Measurements from ENCODE around the gene GATA5.

Gene GATA5

DNA sequence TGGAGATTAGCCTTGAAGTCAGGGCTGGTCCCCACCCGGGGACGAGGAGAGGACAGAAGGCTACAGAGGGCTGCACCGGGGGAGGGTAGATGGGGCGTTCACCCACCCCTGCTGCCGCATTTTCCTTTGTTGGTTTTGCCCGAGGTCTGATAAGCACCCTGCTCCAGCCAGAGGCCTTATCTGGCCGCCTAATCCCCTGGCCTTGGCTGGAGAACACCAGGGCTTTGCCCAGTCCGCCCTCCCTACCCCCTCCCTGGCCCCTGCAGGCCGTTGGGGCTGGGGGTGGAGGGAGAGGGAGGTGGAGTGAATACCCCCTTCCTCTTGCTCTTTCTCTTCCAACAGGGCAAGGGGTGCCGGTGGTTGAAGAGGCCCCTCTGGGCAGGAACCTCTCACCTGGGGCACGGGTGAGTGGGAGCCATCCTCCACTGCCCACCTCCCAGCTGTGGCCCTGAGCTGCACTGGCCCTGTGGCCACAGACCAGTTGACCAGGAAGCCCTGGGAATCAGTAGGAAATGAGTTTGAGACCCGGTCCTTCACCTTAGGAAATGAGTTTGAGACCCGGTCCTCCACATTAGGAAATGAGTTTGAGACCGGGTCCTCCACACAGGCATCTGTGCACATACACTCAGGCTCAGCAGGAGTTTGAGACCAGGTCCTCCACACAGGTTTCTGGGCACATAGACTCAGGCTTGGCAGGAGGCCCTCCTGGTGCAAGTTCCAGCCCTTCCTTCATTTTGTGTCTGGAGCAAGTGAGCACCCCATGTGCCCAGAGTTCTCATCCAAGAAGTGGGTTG lies 12.0 kb upstream of the GATA5 start:
- no peaks in the 10 kb centered on the region for H3K9me3 ChIP-seq (ENCODE audit: control insufficient read depth, insufficient read depth, low read length)
- peaks cover 3% of the 10 kb centered on the region for H3K4me1 ChIP-seq (ENCODE audit: insufficient read depth, low read length)
- H3K36me3 ChIP-seq (ENCODE audit: insufficient read depth, low read length) = no peaks in the 10 kb centered on the region
- no peak overlapping the region for H3K9ac ChIP-seq (ENCODE audit: low read depth, low read length)

DNA sequence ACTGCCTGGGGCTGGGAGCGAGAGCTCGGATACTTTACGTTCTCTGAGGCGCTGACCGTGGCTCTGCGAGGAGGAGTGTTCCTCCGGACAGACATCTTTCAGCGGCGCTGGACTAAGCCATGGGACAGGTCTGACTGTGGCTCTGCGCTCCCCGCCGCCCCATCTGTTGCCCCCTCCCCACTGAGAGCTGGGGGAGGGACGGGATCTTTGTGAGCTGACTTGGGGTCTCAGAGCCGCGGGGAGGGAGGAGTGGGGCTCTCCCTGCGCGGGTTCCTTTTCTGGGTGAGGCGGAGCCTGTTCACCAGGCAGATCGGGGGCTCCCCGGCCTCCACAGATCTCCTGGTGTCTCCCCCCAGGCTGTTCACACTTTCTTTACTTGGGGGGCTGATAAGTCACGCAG lies 11.3 kb upstream of the GATA5 start:
- H3K36me3 ChIP-seq (ENCODE audit: insufficient read depth, low read length) = no peaks in the 10 kb centered on the region
- H3K9ac ChIP-seq (ENCODE audit: low read depth, low read length) = no peak overlapping the region
- no peaks in the 10 kb centered on the region for H3K9me3 ChIP-seq (ENCODE audit: control insufficient read depth, insufficient read depth, low read length)
- H3K4me1 ChIP-seq (ENCODE audit: insufficient read depth, low read length) = peaks cover 4% of the 10 kb centered on the region

DNA sequence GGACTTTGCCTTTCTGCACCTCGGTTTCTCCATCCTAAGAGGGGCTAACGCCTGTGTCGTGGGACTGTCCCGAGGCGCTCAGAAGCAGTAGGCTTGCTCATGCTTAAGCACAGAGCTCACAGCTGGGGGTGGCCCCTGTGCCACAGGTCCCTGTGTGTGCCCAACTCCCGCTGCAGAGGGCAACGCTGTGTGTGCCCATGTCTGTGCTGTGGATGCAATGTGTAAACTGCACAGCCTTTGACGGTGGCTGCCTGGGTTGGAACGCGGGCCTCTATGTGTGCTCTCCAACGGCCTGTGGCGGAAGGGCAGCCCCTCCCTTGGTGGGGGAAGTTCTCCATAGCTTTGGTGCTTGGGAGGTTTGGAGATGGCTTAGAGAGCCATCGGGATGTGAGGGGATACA lies 10.7 kb upstream of the GATA5 start:
- Histone ChIP-seq H3K9me3 (ENCODE audit: control insufficient read depth, insufficient read depth, low read length) (no peaks in the 10 kb centered on the region), H3K9ac (ENCODE audit: low read depth, low read length) (no peak overlapping the region), H3K4me1 (ENCODE audit: insufficient read depth, low read length) (peaks cover 6% of the 10 kb centered on the region), H3K36me3 (ENCODE audit: insufficient read depth, low read length) (no peaks in the 10 kb centered on the region)

DNA sequence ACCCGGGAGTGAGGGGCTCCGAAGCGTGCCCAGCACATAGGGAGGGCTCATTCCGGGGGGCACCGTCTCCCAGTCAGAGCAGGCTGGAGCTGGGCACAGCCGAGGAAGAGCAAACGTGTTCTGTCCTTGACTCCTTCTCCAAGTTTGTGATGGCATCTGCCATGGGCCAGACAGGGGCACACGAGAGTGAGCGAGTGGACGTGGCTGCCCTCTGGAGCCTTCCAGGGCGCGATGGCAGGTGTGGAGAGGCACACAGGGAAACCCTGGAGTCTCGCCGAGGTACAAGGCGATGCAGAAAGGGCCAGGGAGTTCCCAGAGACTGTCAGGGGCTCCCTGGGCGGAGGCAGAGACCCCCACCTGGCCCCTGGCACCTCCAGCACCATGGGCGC lies 9.9 kb upstream of the GATA5 start:
- no peak overlapping the region for H3K9ac ChIP-seq (ENCODE audit: low read depth, low read length)
- no peaks in the 10 kb centered on the region for H3K36me3 ChIP-seq (ENCODE audit: insufficient read depth, low read length)
- H3K9me3 ChIP-seq (ENCODE audit: control insufficient read depth, insufficient read depth, low read length) = no peaks in the 10 kb centered on the region
- H3K4me1 ChIP-seq (ENCODE audit: insufficient read depth, low read length) = peaks cover 6% of the 10 kb centered on the region

DNA sequence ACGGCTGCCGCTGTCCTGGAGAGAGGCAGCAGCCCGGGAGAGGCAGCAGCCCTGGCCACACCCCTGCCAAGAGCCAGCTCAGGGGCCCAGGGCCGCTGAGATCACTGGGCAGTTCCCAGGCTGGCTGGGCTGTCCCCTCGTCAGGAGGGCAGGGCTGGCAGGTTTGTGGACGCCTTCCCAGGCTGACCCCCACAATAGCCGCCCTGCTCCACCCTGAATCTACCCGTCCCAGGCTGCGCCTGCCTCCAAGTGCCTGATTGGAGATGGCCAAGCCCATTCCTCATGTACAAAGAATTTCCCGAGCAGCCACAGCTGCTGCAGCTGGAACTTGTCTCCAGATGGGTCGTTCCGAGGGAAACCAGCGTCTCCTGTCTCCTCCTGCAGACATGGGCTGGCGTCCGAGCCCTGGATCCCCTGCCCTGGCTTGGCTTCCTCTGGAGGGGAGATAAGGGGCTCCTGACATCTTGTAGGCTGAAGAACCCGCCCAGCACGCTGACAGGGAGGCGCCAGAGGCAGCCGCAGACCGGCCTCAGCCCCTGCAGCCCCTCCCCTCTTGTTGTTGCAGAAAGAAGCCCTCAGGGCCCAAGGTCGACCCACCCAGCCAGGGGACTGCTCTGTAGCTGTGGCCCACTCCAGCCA lies 9.4 kb upstream of the GATA5 start:
- H3K9ac ChIP-seq (ENCODE audit: low read depth, low read length) = no peak overlapping the region

DNA sequence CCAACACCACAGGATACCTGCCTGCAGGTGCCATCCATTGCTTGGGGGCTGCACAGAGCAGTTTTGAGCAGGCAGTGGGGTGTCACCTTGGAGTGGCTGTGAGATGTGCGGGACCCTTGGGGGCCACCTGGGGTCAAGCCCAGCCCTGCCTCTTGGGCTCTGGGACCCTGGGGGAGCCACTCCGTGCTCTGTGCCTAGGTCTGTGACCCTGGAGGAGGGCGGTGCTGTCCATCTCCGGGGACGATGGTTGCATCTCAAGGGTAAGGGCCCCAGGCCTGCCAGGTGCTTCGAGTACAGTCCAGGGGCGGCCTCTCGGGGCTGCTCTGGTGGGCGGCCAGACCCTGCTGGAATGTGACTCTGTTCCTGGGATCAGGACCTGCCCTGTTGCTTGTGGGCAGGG lies 8.7 kb upstream of the GATA5 start:
- H3K9me3 ChIP-seq (ENCODE audit: control insufficient read depth, insufficient read depth, low read length) = no peaks in the 10 kb centered on the region
- no peaks in the 10 kb centered on the region for H3K36me3 ChIP-seq (ENCODE audit: insufficient read depth, low read length)
- peaks cover 6% of the 10 kb centered on the region for H3K4me1 ChIP-seq (ENCODE audit: insufficient read depth, low read length)
- no peak overlapping the region for H3K9ac ChIP-seq (ENCODE audit: low read depth, low read length)

More for the DNA sequence above, 9.4 kb upstream of the GATA5 start:
- H3K4me1 ChIP-seq (ENCODE audit: insufficient read depth, low read length) = peaks cover 6% of the 10 kb centered on the region
- H3K36me3 ChIP-seq (ENCODE audit: insufficient read depth, low read length) = no peaks in the 10 kb centered on the region
- no peaks in the 10 kb centered on the region for H3K9me3 ChIP-seq (ENCODE audit: control insufficient read depth, insufficient read depth, low read length)

DNA sequence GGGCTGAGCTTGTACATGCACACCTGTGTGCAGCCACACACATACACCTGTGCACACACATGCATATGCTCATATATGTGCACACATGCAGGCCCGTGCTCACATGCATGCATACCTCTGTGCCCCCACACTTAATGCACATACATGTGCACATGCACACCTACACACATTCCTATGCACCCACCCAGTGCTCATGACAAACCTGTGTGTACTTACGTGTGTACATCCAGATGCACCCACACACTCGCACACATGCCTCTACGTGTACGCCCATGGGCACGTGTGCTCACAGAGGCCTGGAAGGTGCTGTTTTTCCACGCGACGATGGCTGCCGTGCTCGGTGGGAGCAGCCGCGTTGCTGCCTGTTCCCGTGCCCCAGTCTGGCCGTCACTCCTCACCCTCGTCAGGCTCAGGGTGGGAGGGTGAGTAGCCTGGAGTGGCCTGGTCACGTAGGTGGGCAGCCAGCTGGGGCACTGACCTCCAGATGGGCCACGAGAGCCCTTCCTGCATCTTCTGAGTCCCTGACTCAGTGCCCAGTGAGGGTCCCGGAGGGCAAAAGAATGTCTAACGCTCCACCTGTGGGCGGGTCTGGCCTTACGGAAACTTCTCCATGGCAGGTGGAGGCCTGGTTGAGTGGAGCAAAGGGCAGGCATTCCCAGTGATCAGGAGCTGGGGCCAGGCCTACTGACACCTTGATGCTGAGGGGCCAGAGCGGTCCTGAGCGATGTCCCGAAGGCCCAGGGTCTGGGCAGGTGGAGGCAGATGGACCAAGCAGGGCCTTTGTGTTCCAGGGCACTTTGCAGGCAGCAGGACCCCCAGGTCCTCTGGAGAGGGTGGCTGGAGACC lies 8.0 kb upstream of the GATA5 start:
- no peak overlapping the region for H3K9ac ChIP-seq (ENCODE audit: low read depth, low read length)
- H3K36me3 ChIP-seq (ENCODE audit: insufficient read depth, low read length) = no peaks in the 10 kb centered on the region
- peaks cover 6% of the 10 kb centered on the region for H3K4me1 ChIP-seq (ENCODE audit: insufficient read depth, low read length)
- no peaks in the 10 kb centered on the region for H3K9me3 ChIP-seq (ENCODE audit: control insufficient read depth, insufficient read depth, low read length)

DNA sequence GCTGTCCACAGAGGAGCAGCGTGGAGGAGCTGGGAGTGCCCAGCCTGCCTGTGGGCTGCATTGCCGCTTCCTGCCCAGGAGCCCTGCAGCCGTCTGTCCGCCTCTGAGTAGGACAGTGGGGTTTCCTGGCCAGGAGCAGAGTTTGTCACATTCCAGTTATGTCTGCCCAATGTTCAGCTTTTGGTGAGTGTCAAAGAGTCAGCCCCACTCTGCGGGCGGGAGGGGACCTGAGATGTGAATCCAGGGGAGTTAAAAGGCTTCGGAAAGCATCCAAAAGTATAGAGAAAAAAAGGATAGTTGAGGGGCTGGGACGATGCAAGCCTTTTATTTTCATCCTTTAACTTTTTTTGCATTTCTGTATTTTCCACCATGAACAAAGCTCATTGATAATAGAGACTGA lies 7.2 kb upstream of the GATA5 start:
- peaks cover 7% of the 10 kb centered on the region for H3K4me1 ChIP-seq (ENCODE audit: insufficient read depth, low read length)
- no peaks in the 10 kb centered on the region for H3K9me3 ChIP-seq (ENCODE audit: control insufficient read depth, insufficient read depth, low read length)
- H3K36me3 ChIP-seq (ENCODE audit: insufficient read depth, low read length) = no peaks in the 10 kb centered on the region
- H3K9ac ChIP-seq (ENCODE audit: low read depth, low read length) = no peak overlapping the region

DNA sequence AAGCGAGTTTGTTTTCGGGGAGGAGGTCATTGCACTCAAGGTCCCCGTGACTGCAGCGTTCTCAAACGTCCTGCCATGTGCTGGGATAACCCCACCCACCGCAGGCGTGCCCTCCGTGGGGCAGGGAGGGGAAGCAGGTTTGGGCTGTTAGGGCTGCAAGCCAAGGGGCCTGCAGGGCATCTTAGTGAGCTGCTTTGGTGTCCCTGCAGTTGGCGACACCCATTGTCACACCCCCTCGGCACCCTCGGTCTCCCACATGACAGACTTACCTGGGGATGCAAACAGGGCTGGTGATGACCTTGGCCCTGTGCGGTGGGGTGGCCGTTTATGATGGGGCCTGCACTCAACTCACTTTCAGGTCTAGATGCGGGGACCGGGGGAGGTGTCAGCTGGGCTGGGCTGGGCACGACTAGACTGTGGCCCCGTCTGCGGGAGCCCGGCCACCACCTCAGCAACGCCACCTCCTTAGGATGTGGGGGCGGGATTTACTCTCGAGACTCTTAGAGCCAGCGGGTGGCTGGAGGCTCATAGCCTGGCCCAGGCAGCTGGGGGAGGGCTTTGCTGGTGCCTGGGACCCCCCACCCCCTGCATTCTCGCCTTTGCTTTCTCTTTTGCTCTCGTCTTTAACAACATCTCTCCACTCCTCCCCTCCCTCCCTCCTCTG lies 6.5 kb upstream of the GATA5 start:
- no peaks in the 10 kb centered on the region for H3K9me3 ChIP-seq (ENCODE audit: control insufficient read depth, insufficient read depth, low read length)
- H3K4me1 ChIP-seq (ENCODE audit: insufficient read depth, low read length) = peaks cover 8% of the 10 kb centered on the region
- no peak overlapping the region for H3K9ac ChIP-seq (ENCODE audit: low read depth, low read length)
- H3K36me3 ChIP-seq (ENCODE audit: insufficient read depth, low read length) = no peaks in the 10 kb centered on the region

DNA sequence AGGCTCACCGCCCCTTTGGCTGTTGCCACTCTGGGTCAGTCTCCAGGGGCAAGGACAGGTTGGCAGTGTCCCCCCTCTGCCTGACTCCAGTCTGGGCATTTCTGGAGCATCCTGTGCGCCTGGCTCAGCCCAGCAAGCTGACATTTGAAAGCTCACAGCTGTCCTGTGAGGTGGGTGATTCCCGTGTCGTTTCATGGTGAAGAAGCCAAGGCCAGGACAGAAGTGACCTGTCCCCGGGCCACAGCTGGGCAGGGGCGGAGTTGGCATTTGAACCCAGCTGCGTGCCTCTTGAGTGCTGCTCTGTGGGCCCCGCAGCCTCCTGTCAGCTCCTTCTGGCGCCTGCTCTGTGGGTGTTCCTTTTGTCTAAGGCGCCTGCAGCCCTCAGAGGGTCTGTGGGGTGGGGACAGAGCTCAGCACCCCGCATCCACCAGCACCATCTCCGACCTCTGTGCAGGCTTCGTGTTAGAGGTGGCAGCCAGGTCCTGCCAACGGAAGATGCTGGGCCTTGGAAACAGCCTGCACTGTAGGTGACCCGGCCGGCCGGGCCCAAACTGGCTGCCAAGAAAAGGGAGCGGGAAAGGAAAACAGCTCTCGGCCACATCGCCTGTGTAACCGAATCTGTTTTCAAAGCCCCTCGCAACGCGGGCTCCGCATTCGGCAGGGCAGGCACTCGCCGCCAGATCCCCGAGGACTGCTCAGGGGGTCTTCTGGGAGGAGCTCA lies 5.8 kb upstream of the GATA5 start:
- Histone ChIP-seq H3K36me3 (ENCODE audit: insufficient read depth, low read length) (no peaks in the 10 kb centered on the region), H3K9me3 (ENCODE audit: control insufficient read depth, insufficient read depth, low read length) (no peaks in the 10 kb centered on the region), H3K9ac (ENCODE audit: low read depth, low read length) (no peak overlapping the region), H3K4me1 (ENCODE audit: insufficient read depth, low read length) (peaks cover 8% of the 10 kb centered on the region)

DNA sequence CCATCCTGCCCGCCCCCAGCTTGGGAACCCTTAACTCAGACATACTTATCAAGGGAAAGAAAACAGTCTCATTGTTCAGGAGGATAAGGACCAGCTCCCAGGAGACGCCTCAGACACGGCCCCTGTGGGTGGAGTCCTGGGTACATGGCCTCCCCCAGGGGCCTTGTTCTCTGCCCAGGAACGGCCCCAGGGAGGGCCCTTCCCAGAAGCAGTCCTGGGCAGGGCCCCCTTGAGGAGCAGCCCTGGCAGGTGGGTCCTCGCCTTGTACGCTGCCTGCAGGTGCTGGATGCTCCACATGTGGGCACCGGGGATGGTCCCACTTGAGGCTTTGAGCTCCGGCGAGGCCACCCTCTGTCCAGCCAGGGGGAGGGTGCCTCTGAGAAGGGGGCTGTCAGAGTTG lies 4.5 kb upstream of the GATA5 start:
- H3K4me1 ChIP-seq (ENCODE audit: insufficient read depth, low read length) = peaks cover 5% of the 10 kb centered on the region
- no peaks in the 10 kb centered on the region for H3K36me3 ChIP-seq (ENCODE audit: insufficient read depth, low read length)
- no peak overlapping the region for H3K9ac ChIP-seq (ENCODE audit: low read depth, low read length)
- H3K9me3 ChIP-seq (ENCODE audit: control insufficient read depth, insufficient read depth, low read length) = no peaks in the 10 kb centered on the region

DNA sequence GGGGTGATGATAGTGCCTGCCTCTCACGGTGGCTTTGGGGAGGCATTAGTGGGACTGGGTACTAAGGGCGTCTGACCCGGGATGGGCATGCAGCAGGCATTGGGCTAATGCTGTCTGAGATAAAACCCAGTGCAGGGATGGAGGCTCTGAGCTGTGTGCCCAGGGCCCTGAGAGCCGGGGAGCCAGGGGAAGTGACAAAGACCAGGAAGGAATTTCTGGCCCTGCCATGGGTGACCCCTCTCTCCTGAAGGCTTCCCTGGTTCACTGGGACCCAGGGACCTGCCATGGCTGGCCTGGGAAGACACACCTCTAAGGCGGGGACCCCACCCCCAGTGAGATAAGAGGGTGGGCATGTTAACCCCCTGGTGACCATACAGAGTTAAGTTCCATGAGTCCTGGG lies 3.9 kb upstream of the GATA5 start:
- Histone ChIP-seq H3K9me3 (ENCODE audit: control insufficient read depth, insufficient read depth, low read length) (no peaks in the 10 kb centered on the region), H3K4me1 (ENCODE audit: insufficient read depth, low read length) (peaks cover 5% of the 10 kb centered on the region), H3K36me3 (ENCODE audit: insufficient read depth, low read length) (no peaks in the 10 kb centered on the region), H3K9ac (ENCODE audit: low read depth, low read length) (no peak overlapping the region)

DNA sequence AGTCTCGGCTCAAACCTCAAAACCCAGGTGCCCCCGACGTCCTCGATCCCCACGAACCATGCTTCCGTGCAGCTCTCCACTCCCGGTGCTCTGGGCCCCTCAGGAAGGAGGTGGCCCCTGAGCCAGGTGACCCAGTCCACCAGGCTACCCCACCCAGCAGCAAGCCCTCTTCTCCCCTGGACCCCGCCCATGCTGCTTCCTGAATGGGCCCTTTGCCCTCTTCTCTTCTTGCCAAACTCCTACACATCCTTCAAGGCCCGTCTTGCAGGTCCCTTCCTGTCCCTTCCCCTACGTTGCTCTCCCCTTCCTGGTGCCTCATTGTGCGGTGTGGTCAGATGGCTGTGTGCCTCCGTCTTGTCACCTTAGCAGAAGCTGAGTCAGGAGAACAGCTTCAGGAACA lies 3.4 kb upstream of the GATA5 start:
- H3K36me3 ChIP-seq (ENCODE audit: insufficient read depth, low read length) = no peaks in the 10 kb centered on the region
- no peaks in the 10 kb centered on the region for H3K9me3 ChIP-seq (ENCODE audit: control insufficient read depth, insufficient read depth, low read length)
- H3K9ac ChIP-seq (ENCODE audit: low read depth, low read length) = no peak overlapping the region
- H3K4me1 ChIP-seq (ENCODE audit: insufficient read depth, low read length) = peaks cover 5% of the 10 kb centered on the region
